ENCODE measurements around the gene PPM1D.

DNA sequence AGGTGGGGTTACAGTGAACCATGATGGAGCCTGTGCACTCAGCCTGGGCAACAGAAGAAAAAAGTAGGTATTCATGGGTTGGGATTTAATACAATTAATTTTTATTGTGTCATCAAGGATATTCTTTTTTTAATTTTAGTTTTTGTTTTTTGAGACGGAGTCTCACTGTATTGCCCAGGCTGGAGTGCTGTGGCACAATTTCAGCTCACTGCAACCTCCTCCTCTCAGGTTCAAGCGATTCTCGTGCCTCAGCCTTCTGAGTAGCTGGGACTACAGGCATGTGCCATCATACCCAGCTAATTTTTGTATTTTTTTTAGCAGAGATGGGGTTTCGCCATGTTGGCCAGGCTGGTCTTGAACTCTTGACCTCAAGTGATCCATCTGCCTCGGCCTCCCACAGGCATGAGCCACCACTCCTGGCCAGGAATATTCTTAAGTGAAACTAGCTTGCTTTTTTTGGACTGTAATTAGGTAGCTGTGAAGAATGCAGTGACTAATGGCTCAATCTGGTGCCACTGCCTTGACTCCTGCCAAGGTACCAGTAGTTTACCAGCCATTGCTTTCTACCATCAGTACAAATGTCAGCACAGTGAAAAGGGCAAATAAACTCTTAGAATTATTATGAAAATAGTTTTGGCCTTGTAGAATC is 4.8 kb downstream of the PPM1D start:
- TF ChIP-seq, protein P1, sequence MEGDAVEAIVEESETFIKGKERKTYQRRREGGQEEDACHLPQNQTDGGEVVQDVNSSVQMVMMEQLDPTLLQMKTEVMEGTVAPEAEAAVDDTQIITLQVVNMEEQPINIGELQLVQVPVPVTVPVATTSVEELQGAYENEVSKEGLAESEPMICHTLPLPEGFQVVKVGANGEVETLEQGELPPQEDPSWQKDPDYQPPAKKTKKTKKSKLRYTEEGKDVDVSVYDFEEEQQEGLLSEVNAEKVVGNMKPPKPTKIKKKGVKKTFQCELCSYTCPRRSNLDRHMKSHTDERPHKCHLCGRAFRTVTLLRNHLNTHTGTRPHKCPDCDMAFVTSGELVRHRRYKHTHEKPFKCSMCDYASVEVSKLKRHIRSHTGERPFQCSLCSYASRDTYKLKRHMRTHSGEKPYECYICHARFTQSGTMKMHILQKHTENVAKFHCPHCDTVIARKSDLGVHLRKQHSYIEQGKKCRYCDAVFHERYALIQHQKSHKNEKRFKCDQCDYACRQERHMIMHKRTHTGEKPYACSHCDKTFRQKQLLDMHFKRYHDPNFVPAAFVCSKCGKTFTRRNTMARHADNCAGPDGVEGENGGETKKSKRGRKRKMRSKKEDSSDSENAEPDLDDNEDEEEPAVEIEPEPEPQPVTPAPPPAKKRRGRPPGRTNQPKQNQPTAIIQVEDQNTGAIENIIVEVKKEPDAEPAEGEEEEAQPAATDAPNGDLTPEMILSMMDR (IDR thresholded peaks at IDR 0.05), result no peak
- TF ChIP-seq EP300 (IDR thresholded peaks at IDR 0.05), result no peak
- TF ChIP-seq POLR2AphosphoS5 (IDR thresholded peaks at IDR 0.05), result peak in 1 of 3 donors; percentile 51
